Amygdala (tissue), 56 donors: Measurements from ENCODE around the gene ACSL1.
"Not testable (repeated sequence)": the region's sequence is repeated elsewhere in the genome, so short reads cannot be mapped to it uniquely, and the experiment has no call there.

Experiments
- DNase-seq, 56 donors: peaks; one replicate each; lab custom pipeline; 2025; lab: John Stamatoyannopoulos, UW

Gene ACSL1

GRCh38 chr4:184763150-184763780, 62.5 kb downstream of the ACSL1 start:
- no peak for DNase-seq

- no peak for DNase-seq
Observed at GRCh38 chr4:184762100-184762499, 63.7 kb downstream of the ACSL1 start.

DNA sequence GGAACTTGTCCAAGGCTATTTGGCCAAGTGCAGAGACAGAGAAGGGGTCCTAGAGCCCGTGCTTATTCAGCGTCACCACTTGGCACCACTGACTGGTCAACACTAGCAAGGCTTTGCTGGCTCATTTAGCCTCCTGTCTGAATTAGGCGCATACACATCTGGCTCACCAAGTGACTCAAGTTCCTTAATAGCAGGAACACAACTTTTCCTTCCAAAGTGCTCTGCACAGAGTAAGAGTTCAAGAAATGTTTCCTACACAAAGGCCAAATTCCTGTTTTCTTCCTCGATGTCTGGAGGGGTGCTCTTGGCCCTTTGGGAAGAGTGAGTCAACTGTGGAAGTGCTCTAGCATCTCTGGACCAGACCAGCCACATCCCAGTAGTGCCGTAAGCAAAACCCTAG, 65.1 kb downstream of the ACSL1 start:
- DNase-seq: no peak

DNA sequence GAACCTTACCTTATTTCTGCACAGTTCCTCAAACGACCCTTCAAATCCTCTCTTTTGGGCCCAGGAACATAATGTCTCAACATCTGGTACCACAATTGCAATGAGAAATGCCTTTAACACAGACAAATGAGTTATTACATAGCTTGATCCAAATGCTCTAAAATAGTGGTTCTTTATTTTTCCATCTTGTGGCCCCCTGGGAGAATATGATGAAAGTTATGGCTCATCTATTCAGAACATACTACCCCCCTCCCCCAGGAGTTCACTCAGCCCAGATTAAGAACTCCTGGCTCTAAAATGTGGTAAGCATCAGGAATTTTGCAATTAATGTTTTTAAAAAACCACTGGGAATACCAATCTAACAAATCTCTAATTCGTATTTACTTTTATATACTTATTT, 68.0 kb downstream of the ACSL1 start:
- no peak for DNase-seq

- no peak for DNase-seq
Observed at GRCh38 chr4:184756399-184756798, 69.4 kb downstream of the ACSL1 start.

GRCh38 chr4:184755278-184755677, 70.5 kb downstream of the ACSL1 start:
- DNase-seq: no peak

- DNase-seq: no peak
Observed at GRCh38 chr4:184752496-184753275, 73.1 kb downstream of the ACSL1 start.

DNA sequence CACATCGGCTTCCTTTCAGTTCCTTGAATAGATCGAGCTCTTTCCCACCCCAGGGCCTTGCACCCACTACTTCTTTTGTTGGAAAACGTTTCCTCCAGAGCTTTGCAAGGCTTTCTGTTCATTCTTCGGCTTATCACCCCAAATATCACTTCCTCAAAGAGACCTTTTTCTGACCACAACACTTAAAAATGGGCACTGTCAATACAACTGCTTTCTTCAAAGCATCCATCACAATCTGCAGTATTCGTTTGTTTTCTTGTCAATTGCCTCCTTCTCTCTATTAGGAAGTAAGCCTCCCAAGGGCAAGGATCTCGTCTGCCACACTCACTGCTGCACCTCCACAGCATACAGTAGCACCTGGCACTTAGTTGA, 74.2 kb downstream of the ACSL1 start:
- no peak for DNase-seq

GRCh38 chr4:184750926-184751584, 74.7 kb downstream of the ACSL1 start:
- DNase-seq: no peak

DNA sequence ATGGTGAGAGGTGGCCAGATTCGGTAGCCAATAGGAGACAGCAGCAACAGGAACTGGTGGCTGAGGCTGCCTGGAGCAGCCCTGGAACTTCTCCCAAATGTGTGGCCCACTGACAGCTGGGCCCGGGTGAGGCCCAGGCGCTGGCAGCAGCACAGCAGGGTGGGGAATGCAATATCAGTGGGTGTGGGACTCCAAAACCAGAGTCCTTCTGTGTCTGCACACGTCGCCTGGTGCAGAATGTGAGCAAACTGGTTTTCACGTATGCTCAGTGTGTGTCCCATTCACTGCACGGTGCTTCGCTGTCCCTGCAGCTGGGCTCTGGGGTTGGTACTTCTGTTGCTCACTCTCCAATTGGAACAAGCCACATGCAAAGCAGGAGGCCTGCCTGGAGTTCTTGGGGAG, 77.5 kb downstream of the ACSL1 start:
- DNase-seq: no peak

DNA sequence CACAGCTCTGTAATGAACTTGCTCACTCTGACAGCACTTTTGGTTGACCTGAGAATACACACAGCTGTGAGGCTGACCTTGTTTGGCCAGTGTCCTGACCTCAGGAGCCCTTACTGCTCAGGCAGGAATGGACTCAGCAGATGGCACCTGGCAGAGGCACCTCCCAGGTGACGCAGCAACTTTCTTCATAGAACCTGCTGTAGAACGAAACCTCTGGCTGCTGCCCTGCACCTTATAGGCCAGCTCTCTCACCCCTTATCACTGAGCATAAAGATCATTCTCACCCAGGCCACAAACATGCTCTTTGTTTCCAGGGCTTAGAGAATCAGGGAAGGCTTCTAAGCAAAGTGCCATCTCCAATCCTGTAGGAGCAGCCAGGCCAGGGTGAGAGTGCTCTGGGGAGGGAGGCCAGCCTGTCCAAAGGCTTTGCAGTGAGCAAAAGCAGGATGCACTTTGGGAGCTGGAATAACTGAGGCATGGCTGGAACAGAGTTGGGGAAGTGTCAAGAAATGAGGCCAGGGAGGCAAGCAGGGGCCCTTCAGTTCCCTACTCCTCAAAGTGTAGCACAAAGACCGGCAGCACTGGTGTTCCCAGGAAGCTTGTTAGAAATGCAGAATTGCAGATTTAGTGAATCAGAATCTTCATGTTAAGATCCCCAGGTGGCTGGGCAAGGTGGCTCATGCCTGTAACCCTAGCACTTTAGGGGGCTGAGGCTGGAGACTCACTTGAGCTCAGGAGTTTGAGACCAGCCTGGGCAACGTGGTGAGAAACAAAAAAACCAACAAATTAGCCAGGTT, 78.5 kb downstream of the ACSL1 start:
- DNase-seq: no peak

DNA sequence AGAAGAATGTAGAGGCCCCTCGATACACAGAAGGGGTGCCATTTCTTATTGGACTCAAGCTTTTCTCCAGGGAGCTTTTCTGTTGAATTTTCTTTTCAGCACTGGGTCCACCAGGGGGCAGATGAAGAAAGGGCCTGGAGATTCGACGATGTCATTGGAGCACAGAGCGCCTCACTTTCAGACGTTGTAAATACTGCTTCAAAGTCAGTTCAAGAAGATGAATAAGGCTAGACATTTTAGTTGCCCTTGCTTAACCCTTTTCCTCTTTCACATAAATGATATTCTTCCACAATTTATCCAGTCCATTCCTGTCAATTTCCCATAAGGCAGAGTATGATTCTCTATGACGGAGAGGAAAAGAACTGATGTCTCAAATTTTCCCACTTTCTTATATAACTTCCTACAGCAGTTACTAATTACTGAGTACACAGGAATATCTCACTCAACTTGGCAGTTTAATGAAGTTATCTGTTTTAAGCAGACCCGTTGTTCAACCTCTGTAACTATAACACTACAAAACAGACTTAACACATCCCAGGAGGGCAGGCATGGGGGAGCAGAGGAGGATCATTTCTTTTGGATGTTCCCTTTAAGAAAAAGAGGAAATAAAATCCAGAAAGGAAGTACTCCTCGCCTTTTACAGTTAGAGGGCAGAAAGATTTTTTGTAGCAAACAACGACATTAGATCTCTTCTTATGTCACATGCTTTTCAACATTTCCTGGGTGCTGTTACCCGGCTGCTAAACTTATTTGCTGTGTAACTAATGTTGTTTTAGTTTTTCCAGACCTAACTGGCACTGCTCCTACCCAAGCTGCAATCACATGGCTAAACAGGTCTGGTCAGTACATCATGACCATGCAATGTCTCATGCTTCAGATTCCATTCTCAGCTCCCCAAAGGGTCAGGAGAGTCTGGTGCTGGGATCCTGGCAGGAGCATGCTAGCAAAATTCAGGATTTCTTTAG, 79.7 kb downstream of the ACSL1 start:
- peak in 41 of 56 donors; percentile 1 to 80 (median 32) for DNase-seq

DNA sequence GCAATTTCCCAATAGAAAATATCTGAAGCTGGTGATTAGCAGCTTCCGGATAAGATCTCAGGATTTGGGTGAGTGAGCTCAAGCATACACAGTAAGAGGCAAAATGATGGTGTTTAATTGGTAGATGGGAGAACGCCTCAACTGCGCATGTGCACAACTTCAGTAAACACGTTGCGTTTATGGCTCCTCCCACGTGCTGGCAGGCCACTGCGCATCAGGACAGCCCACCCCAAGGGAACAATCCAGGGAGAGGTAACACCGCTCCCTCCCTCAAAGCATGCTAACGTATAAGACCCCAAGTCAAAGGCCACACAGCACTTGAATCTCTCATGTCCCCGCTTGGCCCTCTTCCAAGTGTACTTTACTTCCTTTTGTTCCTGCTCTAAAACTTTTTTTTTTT, 81.5 kb downstream of the ACSL1 start:
- no peak for DNase-seq

GRCh38 chr4:184743650-184744049, 82.1 kb downstream of the ACSL1 start:
- no peak for DNase-seq

DNA sequence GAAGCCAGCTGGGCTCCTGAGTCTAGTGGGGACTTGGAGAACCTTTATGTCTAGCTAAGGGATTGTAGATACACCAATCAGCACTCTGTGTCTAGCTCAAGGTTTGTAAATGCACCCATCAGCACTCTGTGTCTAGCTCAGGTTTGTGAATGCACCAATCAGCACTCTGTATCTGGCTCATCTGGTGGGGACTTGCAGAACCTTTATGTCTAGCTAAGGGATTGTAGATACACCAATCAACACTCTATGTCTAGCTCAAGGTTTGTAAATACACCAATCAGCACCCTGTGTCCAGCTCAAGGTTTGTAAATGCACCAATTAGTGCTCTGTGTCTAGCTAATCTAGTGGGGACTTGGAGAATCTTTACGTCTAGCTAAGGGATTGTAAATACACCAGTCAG, 84.1 kb downstream of the ACSL1 start:
- not testable (repeated sequence) for DNase-seq

GRCh38 chr4:184740980-184741391, 84.8 kb downstream of the ACSL1 start:
- no peak for DNase-seq

GRCh38 chr4:184739575-184739974, 86.2 kb downstream of the ACSL1 start:
- DNase-seq: not testable (repeated sequence)

DNA sequence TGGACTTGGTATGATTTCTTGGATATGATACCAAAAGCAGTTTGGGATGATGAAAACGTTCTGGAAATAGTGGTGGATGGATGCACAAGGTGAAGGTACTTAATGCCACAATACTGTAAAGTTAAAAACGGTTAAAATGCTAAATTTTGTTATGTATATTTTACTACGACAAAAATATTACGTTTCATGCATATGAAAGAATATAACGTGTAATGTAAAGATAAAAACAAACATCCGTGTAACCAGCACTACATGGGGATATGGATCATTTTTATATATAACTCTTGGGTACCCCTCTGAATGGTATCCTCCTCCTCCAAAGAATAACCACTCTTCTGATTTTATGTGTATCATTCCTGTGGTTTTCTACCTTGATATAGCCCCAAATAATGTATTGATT, 91.0 kb downstream of the ACSL1 start:
- DNase-seq: no peak

DNA sequence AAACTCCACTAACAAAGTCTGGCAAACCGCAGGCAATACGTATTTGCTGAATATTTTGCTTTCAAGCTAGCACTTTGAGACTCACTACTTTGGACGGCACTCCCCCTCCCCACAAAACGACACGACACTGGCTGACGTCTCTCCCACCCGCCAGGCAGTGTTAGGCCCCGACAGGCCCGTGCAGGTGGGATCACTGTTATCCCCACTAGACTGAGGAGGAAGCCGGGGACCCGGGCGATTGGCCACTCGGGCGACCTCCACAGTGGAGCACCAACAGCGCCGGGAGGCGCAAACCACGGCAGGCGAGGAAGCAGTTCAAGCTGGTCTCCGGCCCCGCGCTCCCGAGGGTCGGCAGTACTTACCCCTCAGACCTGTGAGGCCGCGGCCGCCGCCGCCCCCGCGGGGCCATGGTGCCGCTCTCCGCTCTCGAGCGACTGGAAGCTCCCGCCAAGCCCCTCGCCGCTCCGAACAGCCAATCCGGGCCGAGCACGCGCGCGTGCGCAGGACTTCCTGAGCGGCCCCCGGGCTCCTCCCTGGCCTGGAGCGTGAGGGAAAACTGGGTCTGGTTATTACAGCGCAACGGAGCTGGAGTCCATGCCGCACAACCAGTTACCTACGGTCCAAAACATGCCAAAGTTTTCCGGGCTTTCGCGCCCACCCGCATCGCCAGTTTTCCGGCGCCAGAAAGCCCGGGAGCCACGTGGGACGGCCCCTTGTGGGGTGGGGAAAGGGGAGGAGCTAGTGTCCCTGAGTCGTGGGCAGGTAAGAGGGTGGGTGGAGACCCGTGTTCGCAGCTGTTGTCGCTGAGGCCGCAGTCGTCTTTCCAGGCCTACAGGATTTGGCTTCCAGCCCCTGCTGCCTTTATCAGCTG, 91.9 kb downstream of the ACSL1 start, which contains the start of gene CENPU:
Gene CENPU (minus strand): TSS at position 443 of the 871 bp plus-strand sequence. CDS start 34 bp downstream, at position 409.
- peak; percentile 47 to 99 (median 95) for DNase-seq
